NCI-H2107 treated with DMSO at 0.1 percent for 48 hours (cell line): ENCODE measurements around the gene ARID1A.

Experiments used
- DNase-seq: peaks from one replicate; lab custom pipeline; 2025; ENCODE audit not compliant: unreplicated experiment; lab: John Stamatoyannopoulos, UW

ARID1A gene

DNA sequence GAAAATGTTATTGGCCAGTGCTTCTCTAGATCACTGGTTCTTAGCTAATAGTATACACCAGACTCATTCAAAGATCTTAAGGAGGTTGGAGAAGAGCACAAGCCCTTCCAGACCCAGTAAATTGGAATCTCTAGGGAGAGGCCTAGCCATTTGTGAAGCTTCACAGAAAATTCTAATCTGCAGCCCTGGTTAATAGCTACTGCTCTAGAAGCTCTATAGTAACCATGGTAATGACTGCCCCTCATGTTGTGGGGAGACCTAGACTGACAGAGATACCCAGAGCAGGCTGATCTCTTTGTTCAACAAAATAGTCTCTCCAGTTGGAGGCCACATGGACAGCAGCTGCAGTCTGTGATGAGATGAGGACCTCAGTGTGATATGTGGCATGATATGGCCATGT, 31.7 kb downstream of the ARID1A start:
- no peak for DNase-seq

- DNase-seq: no peak
Measured at GRCh38 chr1:26728645-26729044, 32.8 kb downstream of the ARID1A start.

DNA sequence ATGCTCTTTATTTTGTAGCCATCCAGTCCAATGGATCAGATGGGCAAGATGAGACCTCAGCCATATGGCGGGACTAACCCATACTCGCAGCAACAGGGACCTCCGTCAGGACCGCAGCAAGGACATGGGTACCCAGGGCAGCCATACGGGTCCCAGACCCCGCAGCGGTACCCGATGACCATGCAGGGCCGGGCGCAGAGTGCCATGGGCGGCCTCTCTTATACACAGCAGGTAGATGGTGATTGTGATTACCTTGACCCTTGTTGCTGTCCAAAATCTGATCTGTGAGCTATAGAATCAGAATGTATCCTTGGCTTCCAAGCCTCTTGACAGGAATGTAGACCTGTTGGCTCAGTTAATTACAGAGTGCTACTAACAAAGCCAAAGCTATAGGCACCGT, 33.8 kb downstream of the ARID1A start:
- DNase-seq: no peak

- no peak for DNase-seq
Measured at GRCh38 chr1:26730695-26731094, 34.9 kb downstream of the ARID1A start.

GRCh38 chr1:26731233-26731902, 35.6 kb downstream of the ARID1A start:
- no peak for DNase-seq

GRCh38 chr1:26733392-26733791, 37.6 kb downstream of the ARID1A start:
- DNase-seq: no peak

GRCh38 chr1:26733982-26734381, 38.2 kb downstream of the ARID1A start:
- DNase-seq: no peak

GRCh38 chr1:26734501-26735058, 38.8 kb downstream of the ARID1A start:
- no peak for DNase-seq

DNA sequence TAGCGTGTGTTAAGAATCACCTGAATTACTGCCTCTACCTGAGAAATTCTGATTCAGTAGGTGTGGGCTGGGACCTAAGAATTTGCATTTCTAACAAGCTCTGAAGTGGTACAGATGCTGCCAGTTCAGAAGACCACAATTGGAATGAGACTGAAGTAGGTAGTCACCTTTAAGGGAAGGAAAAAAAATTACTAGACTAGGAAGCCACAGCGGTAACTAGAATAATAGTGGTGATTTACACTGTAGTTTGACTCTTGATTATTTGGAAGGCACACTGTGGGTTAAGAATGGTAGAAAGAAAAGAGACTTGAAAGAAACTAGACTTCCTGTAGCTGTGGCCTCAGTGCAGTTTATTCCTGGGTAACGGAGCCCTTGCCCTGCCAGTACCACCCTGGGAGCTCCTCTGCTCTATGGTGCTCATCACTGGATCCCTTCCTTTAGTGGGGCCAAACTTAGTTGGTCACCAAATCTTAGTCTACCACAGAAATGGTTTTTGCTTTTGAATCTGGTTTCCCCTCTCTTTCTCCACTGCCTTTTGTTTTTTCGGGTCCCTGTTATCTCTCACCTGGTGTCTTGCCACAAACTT, 43.6 kb downstream of the ARID1A start:
- no peak for DNase-seq

DNA sequence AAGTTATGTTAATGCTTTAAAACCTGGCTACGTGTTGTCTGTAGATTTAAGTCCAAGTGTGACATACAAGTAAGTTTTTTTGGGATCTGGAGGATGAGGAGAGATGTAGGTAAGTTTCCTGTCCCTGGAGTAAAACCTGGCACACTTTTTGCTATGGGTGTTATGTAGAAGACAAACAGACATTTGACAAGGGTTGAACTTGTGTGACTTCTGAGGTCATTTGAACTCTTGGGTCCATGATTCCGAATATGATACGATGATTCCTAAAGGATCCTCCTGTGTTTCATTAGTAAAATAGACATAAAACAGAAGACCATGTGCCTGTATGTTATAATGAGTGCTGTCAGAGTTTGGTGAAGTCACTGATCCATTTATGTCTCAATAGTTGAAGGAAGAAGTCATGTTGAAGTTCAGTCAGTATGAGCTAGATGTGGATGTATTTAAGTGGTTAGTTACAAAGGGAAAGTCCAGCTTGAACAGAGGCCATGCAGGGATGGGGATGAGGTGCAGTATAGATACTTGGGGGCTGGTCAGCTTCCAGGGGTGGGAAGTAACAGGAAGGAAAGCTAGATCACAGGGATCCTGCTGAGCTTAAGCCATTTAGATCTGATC, 44.3 kb downstream of the ARID1A start:
- DNase-seq: no peak

GRCh38 chr1:26740952-26741351, 45.1 kb downstream of the ARID1A start:
- no peak for DNase-seq

GRCh38 chr1:26743426-26744059, 47.7 kb downstream of the ARID1A start:
- no peak for DNase-seq

DNA sequence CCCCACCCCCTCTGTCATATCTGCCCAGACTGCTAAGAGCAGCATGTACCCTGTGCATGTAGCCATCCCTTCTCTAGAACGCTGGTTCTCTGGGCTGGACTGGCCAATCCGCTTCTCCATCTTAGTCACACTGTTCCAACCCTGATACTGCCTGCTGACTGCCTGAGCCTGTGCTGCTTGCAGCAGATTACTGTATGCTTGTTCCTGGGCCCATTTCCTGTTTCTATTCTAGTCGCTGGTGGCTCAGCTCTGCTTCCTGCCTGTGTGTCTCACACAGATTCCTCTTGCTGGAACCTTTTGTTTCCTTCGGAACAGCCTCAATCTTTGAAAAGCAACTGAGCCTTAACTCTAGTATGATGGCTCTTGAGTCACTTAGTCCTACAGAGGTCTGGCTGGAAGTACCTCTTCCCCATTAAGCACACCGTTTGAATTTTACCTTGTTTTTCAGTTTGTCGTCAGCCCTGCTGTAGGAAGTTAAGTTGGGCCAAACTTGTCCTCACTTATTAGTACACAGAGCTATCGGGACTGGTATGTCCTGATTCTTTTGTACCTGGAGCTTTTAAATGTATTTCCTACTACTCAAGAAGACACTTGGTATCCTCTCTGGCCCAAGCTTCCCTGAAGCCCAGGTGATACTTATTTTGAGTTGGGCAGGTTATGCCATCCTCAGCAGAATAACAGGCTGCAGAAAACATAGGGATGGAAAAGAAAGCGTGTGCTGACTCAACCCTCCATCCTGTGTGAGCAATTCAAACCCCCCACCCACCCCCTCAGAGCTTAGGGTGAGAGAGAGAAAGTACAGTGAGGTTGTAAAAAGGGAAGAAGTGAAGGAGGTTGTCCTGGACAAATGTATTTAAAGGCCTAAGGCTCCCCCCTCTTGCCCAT, 48.5 kb downstream of the ARID1A start:
- no peak for DNase-seq

DNA sequence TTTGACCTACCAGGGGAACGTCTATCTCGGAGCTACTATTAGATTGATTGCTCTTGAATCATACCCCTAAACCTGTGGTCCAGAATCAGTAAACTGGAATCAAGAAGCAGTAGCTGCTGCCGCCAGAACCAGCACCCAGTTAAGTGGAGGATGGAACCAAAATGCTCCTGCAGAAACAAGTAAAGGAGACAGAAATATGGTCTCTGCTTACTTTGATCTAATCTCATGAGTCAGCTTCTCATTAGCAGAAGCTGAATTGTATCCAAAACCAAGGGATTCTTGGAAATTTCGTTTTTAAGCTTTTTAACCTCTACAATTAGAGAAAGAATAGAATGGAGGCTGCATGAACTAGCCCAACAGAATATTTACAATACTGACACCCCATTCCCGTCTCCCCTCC, 49.4 kb downstream of the ARID1A start:
- no peak for DNase-seq

DNA sequence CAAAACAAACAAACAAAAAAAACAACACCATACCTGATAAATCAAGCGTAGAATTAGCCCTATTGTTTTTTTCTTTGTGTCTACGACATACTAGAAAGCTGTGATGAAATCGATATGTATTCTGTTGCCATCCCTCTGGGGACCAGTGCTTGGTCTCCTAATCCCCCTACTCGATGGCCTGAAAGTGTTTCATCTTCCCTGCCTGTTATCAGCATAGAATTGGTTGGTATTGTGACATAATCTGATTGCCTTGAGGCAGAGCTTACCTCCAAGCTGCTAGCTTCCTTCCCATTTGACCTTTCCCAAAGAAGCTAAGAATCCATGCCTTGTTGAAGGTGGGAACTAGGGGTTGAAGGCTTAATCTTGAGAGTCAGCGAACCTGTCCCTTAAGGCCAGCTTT, 51.2 kb downstream of the ARID1A start:
- DNase-seq: no peak

GRCh38 chr1:26748351-26748750, 52.5 kb downstream of the ARID1A start:
- DNase-seq: no peak

GRCh38 chr1:26749458-26749857, 53.6 kb downstream of the ARID1A start:
- no peak for DNase-seq

GRCh38 chr1:26750428-26750827, 54.6 kb downstream of the ARID1A start:
- DNase-seq: no peak

DNA sequence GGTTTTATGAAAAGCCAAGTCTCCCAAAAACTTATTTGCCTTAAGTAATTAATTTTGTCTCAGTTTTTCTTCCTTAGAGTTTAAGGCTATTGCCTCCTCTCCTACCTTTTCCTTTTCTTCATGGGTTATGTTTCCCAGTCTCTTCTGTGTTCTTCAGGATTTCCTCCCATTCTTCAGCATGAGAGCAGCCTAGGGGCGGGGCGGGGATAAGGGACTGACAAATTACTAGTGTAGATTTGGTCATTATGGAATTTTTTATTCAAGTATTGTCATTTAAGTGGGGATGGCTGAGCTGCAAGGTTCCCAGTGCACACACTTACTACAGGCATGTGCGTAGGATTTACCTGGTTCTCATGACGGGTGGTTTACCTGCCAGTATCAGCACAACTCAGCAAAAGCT, 56.7 kb downstream of the ARID1A start:
- DNase-seq: no peak

- no peak for DNase-seq
Measured at GRCh38 chr1:26754086-26754874, 58.5 kb downstream of the ARID1A start.
